SK-N-SH treated with all-trans-retinoic acid at 6 μM for 48 hours (cell line): Measurements from ENCODE around the gene ADARB2.

Experiments
- ATAC-seq: fragments of 200-7000 bp; cut with Tn5 transposase; 3 replicates; pipeline ENCODE4 v1.9.1; 2020; ENCODE audit warnings: mild to moderate bottlenecking, moderate library complexity
- ARNTL ChIP-seq: fragments of 450-650 bp; formaldehyde crosslinking; IDR thresholded peaks from 2 replicates; pipeline ENCODE4 v1.5.0; 2020; ENCODE audit warnings: low read depth, mild to moderate bottlenecking, moderate library complexity, borderline replicate concordance
- BACH2 ChIP-seq: fragments of 250-450 bp; sonication (Bioruptor Pico); IDR thresholded peaks from 2 replicates; pipeline ENCODE4 v1.9.0; 2021; ENCODE audit warnings: mild to moderate bottlenecking, borderline replicate concordance
- CSDC2 ChIP-seq: fragments of 250-450 bp; sonication (Bioruptor Pico); IDR thresholded peaks from 2 replicates; pipeline ENCODE4 v1.5.0; 2020; ENCODE audit warnings: mild to moderate bottlenecking, moderate library complexity
- CSRNP3 ChIP-seq: fragments of 250-450 bp; sonication (Bioruptor Pico); IDR thresholded peaks from 2 replicates; pipeline ENCODE4 v1.5.1; 2021; ENCODE audit warnings: mild to moderate bottlenecking, moderate library complexity
- ESRRG ChIP-seq: fragments of 250-450 bp; sonication (Bioruptor Pico); IDR thresholded peaks from 2 replicates; pipeline ENCODE4 v1.6.1; 2021; ENCODE audit warnings: mild to moderate bottlenecking
- GLIS3 ChIP-seq: fragments of 250-450 bp; sonication (Bioruptor Pico); IDR thresholded peaks from 2 replicates; pipeline ENCODE4 v1.5.0; 2020; ENCODE audit warnings: mild to moderate bottlenecking, moderate library complexity
- ISL1 ChIP-seq: fragments of 250-450 bp; sonication (Bioruptor Pico); IDR thresholded peaks from 2 replicates; pipeline ENCODE4 v2.1.2; 2022; ENCODE audit warnings: mild to moderate bottlenecking, moderate library complexity
- OSR1 ChIP-seq: fragments of 250-450 bp; sonication (Bioruptor Pico); IDR thresholded peaks from 2 replicates; pipeline ENCODE4 v1.8.0; 2022; ENCODE audit warnings: moderate library complexity, mild to moderate bottlenecking, inconsistent platforms
- PATZ1 ChIP-seq: fragments of 250-450 bp; sonication (Bioruptor Pico); IDR thresholded peaks from 2 replicates; pipeline ENCODE4 v1.8.0; 2020; ENCODE audit warnings: mild to moderate bottlenecking, moderate library complexity, borderline replicate concordance
- POU6F1 ChIP-seq: fragments of 250-450 bp; sonication (Bioruptor Pico); IDR thresholded peaks from 2 replicates; pipeline ENCODE4 v1.8.0; 2021; ENCODE audit warnings: low read depth, mild to moderate bottlenecking, moderate library complexity, borderline replicate concordance
- PPARA ChIP-seq: fragments of 250-450 bp; sonication (Bioruptor Pico); IDR thresholded peaks from 2 replicates; pipeline ENCODE4 v1.5.0; 2020; ENCODE audit warnings: mild to moderate bottlenecking, borderline replicate concordance
- SNAI2 ChIP-seq: fragments of 250-450 bp; sonication (Bioruptor Pico); IDR thresholded peaks from 2 replicates; pipeline ENCODE4 v1.5.0; 2020; ENCODE audit warnings: mild to moderate bottlenecking, moderate library complexity
- TCF4 ChIP-seq: fragments of 250-450 bp; sonication (Bioruptor Pico); IDR thresholded peaks from 2 replicates; pipeline ENCODE4 v1.8.0; 2021; ENCODE audit warnings: mild to moderate bottlenecking, moderate library complexity, borderline replicate concordance
- TOX ChIP-seq: fragments of 250-450 bp; sonication (Bioruptor Pico); IDR thresholded peaks from 2 replicates; pipeline ENCODE4 v1.8.0; 2021; ENCODE audit warnings: mild to moderate bottlenecking, moderate library complexity, borderline replicate concordance
- TSHZ2 ChIP-seq: fragments of 250-450 bp; sonication (Bioruptor Pico); IDR thresholded peaks from 2 replicates; pipeline ENCODE4 v1.5.0; 2020; ENCODE audit warnings: mild to moderate bottlenecking, moderate library complexity
- ZC3H10 ChIP-seq: fragments of 250-450 bp; sonication (Bioruptor Pico); IDR thresholded peaks from 2 replicates; pipeline ENCODE4 v1.5.1; 2021; ENCODE audit warnings: mild to moderate bottlenecking, moderate library complexity
- ZFP3 ChIP-seq: fragments of 250-450 bp; sonication (Bioruptor Pico); IDR thresholded peaks from 2 replicates; pipeline ENCODE4 v1.5.0; 2020; ENCODE audit warnings: mild to moderate bottlenecking, moderate library complexity
- ZFP30 ChIP-seq: fragments of 450-650 bp; formaldehyde crosslinking; IDR thresholded peaks from 2 replicates; pipeline ENCODE4 v1.5.0; 2022; ENCODE audit warnings: mild to moderate bottlenecking, moderate library complexity
- ZNF565 ChIP-seq: fragments of 450-650 bp; formaldehyde crosslinking; conservative IDR thresholded peaks from 2 replicates; pipeline ENCODE4 v1.5.0; 2020; ENCODE audit warnings: low read depth, mild to moderate bottlenecking, moderate library complexity
- ZNF70 ChIP-seq: fragments of 450-650 bp; formaldehyde crosslinking; IDR thresholded peaks from 2 replicates; pipeline ENCODE4 v1.5.0; 2020; ENCODE audit warnings: mild to moderate bottlenecking, moderate library complexity
- ZNF8 ChIP-seq: fragments of 450-650 bp; formaldehyde crosslinking; IDR thresholded peaks from 2 replicates; pipeline ENCODE4 v1.5.0; 2020; ENCODE audit warnings: mild to moderate bottlenecking, moderate library complexity

Gene ADARB2

GRCh38 chr10:1731592-1731991 lies 5.7 kb downstream of the ADARB2 start:
- ATAC-seq: no peak
- TF ChIP-seq POU6F1: no peak
- no peak for TF ChIP-seq ZFP30 (CRISPR knock-in tag)
- TF ChIP-seq TCF4: no peak
- no peak for TF ChIP-seq ISL1 (CRISPR knock-in tag)
- no peak for TF ChIP-seq GLIS3 (CRISPR knock-in tag)
- no peak for TF ChIP-seq TSHZ2 (CRISPR knock-in tag)
- TF ChIP-seq OSR1 (CRISPR knock-in tag): no peak
- TF ChIP-seq PPARA (CRISPR knock-in tag): no peak
- TF ChIP-seq ZFP3 (CRISPR knock-in tag): no peak
- TF ChIP-seq BACH2 (CRISPR knock-in tag): no peak
- no peak for TF ChIP-seq CSRNP3
- TF ChIP-seq TOX: no peak
- TF ChIP-seq SNAI2 (CRISPR knock-in tag): no peak
- TF ChIP-seq PATZ1 (CRISPR knock-in tag): no peak

- ATAC-seq: no peak
These were observed 7.6 kb downstream of the ADARB2 start for GRCh38 chr10:1729751-1730150.

More at GRCh38 chr10:1729751-1730150, 7.6 kb downstream of the ADARB2 start:
- TF ChIP-seq ZNF70 (CRISPR knock-in tag): no peak
- TF ChIP-seq BACH2 (CRISPR knock-in tag): no peak
- TF ChIP-seq TSHZ2 (CRISPR knock-in tag): no peak
- TF ChIP-seq OSR1 (CRISPR knock-in tag): no peak
- TF ChIP-seq PATZ1 (CRISPR knock-in tag): no peak
- no peak for TF ChIP-seq ZFP3 (CRISPR knock-in tag)
- no peak for TF ChIP-seq ISL1 (CRISPR knock-in tag)
- no peak for TF ChIP-seq ESRRG (CRISPR knock-in tag)
- TF ChIP-seq ARNTL (CRISPR knock-in tag): no peak
- no peak for TF ChIP-seq CSDC2
- TF ChIP-seq TCF4: no peak
- TF ChIP-seq ZFP30 (CRISPR knock-in tag): no peak
- no peak for TF ChIP-seq CSRNP3
- no peak for TF ChIP-seq ZNF565
- no peak for TF ChIP-seq ZC3H10 (CRISPR knock-in tag)
- TF ChIP-seq ZNF8: no peak
- no peak for TF ChIP-seq SNAI2 (CRISPR knock-in tag)
- no peak for TF ChIP-seq TOX
